PFSK-1 (cell line): ENCODE results near the gene BMP2K.

Source experiments
- FOXP2 ChIP-seq: optimal IDR thresholded peaks from 2 replicates; pipeline ENCODE3; 2011; ENCODE audit warnings: borderline replicate concordance, control low read depth, inconsistent platforms; ENCODE audit not compliant: insufficient read depth; ENCODE audit errors: extremely low read length, extremely low read depth
- POLR2AphosphoS5 ChIP-seq: IDR thresholded peaks from 2 replicates; pipeline ENCODE4 v1.6.1; 2012; ENCODE audit warnings: low read depth, mild to moderate bottlenecking, control low read depth, low read length, moderate library complexity
- REST ChIP-seq, 2 experiments: IDR thresholded peaks; 2 replicates each; pipeline versions ENCODE4 v1.6.1 to v1.8.0; 2011 to 2012; ENCODE audit warnings: low read depth in 2 of 2, low read length in 2 of 2, control low read depth in 1 of 2, inconsistent platforms in 1 of 2, mild to moderate bottlenecking in 1 of 2, moderate library complexity in 1 of 2; ENCODE audit not compliant: insufficient read depth in 1 of 2
- SIN3A ChIP-seq: IDR thresholded peaks from 2 replicates; pipeline ENCODE4 v1.6.1; 2012; ENCODE audit warnings: mild to moderate bottlenecking, low read length, moderate library complexity, borderline replicate concordance; ENCODE audit not compliant: insufficient read depth

GRCh38 chr4:78747475-78747922 lies 28.7 kb upstream of the BMP2K start:
- TF ChIP-seq POLR2AphosphoS5 (no peak), FOXP2 (no peak), SIN3A (no peak), REST (IDR thresholded peaks at IDR 0.05; ENCODE audit: insufficient read depth in 1 of 2, low read depth in 2 of 2, low read length in 2 of 2) (no peak)
